Stimulated activated CD4-positive, alpha-beta T cell treated with anti-CD3 and anti-CD28 coated beads, Interleukin-2, amount 100 ng/mL, for 24 hours (primary cell): ENCODE results near the gene HHEX.
A peak's percentile ranks its signal among the peaks of the same experiment; 100 is the strongest.

ENCODE experiments used
- DNase-seq, 2 donors: peaks; one replicate each; pipeline ENCODE4 v3.0.0-alpha.2; 2020

Gene HHEX

GRCh38 chr10:92693534-92693893 lies 3.8 kb downstream of the HHEX start:
- DNase-seq = no peak

- DNase-seq = no peak
Observed at GRCh38 chr10:92695679-92696605, 6.2 kb downstream of the HHEX start.

GRCh38 chr10:92696606-92697383 lies 7.0 kb downstream of the HHEX start:
- no peak for DNase-seq

GRCh38 chr10:92697663-92698511 lies 8.1 kb downstream of the HHEX start:
- no peak for DNase-seq

GRCh38 chr10:92699193-92699517 lies 9.4 kb downstream of the HHEX start:
- no peak for DNase-seq

- DNase-seq = peak; percentile 26 to 42
Observed at GRCh38 chr10:92699518-92700381, 10.0 kb downstream of the HHEX start.

- DNase-seq = no peak
Observed at GRCh38 chr10:92702301-92702916, 12.7 kb downstream of the HHEX start.

GRCh38 chr10:92712016-92712889 lies 22.5 kb downstream of the HHEX start:
- DNase-seq = no peak

- no peak for DNase-seq
Observed at GRCh38 chr10:92714152-92714845, 24.5 kb downstream of the HHEX start.

- no peak for DNase-seq
Observed at GRCh38 chr10:92714872-92715271, 25.1 kb downstream of the HHEX start.

GRCh38 chr10:92719991-92720830 lies 30.5 kb downstream of the HHEX start:
- no peak for DNase-seq

GRCh38 chr10:92720831-92721165 lies 31.0 kb downstream of the HHEX start:
- no peak for DNase-seq

- DNase-seq = no peak
Observed at GRCh38 chr10:92722349-92722748, 32.6 kb downstream of the HHEX start.

GRCh38 chr10:92727141-92727540 lies 37.4 kb downstream of the HHEX start:
- DNase-seq = no peak

- DNase-seq = no peak
Observed at GRCh38 chr10:92727550-92727949, 37.8 kb downstream of the HHEX start.

GRCh38 chr10:92729886-92730285 lies 40.1 kb downstream of the HHEX start:
- DNase-seq = no peak

- no peak for DNase-seq
Observed at GRCh38 chr10:92732958-92733357, 43.2 kb downstream of the HHEX start.

- no peak for DNase-seq
Observed at GRCh38 chr10:92734301-92734700, 44.5 kb downstream of the HHEX start.

- no peak for DNase-seq
Observed at GRCh38 chr10:92735938-92736337, 46.2 kb downstream of the HHEX start.
